Stimulated activated CD4-positive, alpha-beta T cell treated with anti-CD3 and anti-CD28 coated beads, Interleukin-1b, Interleukin-23, amount 100 ng/mL, for 4 hours (primary cell): ENCODE data around the gene COL5A1.

Experiments
- DNase-seq, 2 donors: peaks; one replicate each; pipeline ENCODE4 v3.0.0-alpha.2; 2020; ENCODE audit warnings: low read depth in 2 of 2

Gene COL5A1

DNA sequence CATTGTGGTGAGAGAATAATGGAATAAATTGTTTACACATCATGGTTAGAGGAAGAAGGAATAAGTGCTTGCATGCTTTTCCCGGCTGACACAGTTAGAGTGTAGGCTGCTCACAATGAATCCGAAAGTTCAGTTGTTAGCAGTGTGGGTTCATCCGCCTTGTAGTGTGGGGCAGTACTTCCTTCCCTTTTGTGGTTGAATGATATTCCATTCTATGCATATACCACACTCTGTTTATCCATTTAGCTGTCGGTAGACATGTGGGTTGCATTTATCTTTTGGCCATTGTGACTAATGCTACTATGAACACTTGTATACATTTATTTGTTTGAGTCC lies 84.0 kb downstream of the COL5A1 start:
- DNase-seq = no peak

GRCh38 chr9:134726026-134726721 lies 84.6 kb downstream of the COL5A1 start:
- DNase-seq = no peak

- DNase-seq = no peak
Observed at GRCh38 chr9:134726722-134727034, 85.1 kb downstream of the COL5A1 start.

GRCh38 chr9:134728021-134728795 lies 86.6 kb downstream of the COL5A1 start:
- no peak for DNase-seq

DNA sequence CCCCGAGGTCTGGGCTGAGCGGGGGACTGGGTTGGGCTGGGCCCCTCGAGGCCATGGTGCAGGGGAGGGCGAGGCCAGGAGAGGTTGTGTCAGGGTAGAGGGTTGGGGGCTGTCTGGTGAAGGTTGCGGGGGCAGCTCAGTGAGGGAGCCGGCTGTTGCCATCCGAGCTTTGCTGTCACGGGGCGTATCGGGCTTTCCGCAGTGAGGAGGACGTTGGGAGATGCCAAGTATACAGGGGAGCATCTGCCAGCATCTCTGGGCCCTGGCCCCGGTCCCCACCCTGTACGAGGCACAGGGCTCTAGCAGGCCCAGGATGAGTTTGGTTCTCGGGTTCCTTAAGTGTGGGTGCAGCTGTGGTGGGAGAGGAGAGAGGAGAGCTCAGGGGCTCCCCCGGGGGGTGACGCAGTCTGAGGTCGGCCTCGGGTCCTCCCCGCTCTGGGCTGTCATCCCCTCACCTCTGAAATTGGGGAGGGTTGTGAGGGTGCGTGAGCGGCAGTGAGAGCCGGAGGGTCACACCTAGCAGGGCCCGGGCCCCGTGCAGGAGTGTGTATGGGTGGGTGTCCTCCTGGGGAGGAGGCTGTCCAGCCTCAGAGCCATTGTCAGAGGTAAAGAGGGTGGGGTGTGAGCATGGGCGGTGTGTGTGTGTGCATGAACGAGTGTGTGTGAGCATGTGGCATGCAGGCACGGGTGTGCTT lies 87.3 kb downstream of the COL5A1 start:
- DNase-seq = no peak

DNA sequence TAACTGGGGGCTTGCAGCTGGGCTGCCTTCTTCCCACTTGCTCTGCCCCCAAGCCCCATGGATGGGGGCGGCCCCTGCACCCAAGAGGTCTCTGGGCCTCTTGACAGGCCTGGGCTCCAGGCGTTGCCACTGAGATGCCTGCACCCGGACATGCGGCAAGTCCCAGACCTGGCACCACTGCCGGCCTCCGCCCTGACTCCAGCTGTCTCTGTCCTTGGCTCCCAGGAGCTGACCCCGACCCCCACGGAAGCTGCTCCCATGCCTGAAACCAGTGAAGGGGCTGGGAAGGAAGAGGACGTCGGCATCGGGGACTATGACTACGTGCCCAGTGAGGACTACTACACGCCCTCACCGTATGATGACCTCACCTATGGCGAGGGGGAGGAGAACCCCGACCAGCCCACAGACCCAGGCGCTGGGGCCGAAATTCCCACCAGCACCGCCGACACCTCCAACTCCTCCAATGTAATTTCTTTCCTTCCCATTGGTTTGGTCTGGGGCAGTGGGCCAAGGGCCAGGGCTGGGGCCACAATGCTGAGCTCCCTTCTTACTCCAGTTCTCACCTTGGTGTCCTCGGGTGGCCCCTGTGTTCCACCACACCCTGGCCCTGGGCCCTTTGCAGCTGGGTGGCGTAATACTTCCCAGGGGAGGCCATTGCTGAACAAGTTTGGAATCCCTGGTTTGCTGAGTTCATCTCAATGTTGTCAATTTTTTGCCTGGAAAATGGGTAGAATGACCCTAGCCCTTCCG lies 88.6 kb downstream of the COL5A1 start:
- no peak for DNase-seq

DNA sequence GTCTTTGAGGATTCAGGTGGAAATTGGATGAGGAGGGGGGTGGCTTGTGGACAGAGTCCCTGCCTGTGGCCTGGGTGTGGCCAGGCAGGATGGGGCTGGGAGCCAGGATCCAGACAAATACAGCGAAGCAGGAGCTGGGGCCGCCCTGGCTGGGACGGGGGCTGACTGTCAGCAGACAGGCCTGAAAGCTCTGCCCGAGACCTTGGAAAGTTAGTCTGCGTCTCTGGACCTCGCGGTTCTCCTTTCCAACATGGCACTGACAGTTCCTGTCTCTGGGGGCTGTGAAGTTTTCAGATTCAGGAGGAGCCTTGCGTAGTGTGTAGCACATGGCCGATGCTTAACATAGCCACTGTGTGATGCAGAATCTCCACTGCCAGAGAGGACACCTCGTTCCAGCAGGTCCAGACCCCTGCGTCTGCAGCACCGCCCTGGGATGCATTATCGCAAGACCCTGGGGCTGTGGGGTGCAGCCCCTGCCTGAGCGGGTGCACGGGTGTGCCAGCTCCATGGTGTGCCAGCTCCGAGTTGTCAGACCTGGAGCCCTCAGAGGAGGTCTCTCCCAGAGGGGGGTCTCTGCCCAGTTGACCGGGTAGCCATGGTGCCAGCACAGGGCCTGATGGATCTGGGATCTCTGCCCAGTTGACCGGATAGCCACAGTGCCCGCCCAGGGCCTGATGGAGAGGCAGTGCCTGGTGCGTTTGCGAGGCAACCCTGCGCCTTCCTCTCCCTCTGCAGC lies 89.3 kb downstream of the COL5A1 start:
- no peak for DNase-seq

DNA sequence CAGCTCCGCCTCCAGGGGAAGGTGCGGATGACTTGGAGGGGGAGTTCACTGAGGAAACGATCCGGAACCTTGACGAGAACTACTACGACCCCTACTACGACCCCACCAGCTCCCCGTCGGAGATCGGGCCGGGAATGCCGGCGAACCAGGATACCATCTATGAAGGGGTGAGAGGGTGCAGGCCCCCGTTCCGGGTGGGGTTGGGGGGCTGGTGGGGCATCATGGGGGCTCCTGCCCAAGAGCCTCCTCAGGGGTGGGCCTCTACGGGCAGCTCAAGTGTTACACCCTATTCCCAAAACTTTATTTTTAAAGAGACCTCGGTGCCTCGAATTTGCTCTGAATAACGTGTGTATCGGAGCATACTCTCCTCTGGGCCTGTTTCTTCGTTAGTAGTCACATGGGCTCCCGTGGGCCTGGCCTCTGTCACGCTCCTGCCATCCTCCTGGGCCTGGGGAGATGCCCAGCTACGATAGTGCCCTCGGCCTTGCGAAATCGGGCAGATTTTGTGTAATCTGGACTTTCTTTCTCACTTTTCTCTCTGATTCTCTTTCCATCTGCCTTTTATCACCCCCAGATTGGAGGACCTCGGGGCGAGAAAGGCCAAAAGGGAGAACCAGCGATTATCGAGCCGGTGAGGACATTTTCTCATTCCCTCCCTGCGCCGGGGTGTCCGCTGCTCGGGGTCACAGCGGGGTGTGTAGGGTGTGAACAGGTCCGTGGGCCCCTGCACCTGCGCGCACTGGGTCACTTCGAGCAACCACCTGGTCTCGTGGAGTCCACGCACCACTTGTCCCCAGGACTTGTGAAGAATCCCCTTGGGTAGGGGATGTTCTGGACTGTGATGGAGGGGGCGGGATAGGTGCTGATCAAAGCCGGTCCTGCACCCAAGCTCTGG lies 90.1 kb downstream of the COL5A1 start:
- no peak for DNase-seq

GRCh38 chr9:134732392-134733110 lies 90.9 kb downstream of the COL5A1 start:
- DNase-seq = no peak

- DNase-seq = no peak
Observed at GRCh38 chr9:134733480-134734232, 92.1 kb downstream of the COL5A1 start.

DNA sequence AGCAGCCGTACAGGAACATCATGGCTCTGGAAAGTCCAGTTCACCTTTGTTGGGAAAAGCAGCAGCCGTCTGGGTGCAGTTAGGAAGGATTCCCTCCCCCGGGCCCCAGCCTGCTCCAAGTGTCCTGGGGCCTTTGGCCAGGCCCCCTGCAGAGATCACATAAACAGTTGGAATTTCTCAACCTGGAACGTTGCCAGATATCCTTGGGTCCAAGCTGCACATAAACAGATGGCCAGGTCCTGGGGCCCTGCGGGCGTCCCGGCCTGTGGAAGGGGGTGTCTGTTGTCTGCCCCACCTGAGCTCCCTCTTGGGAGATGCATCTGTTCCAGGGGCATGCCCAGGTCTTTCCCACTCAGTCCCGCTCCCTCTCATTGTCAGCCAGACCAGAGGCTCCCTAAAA lies 92.7 kb downstream of the COL5A1 start:
- no peak for DNase-seq

DNA sequence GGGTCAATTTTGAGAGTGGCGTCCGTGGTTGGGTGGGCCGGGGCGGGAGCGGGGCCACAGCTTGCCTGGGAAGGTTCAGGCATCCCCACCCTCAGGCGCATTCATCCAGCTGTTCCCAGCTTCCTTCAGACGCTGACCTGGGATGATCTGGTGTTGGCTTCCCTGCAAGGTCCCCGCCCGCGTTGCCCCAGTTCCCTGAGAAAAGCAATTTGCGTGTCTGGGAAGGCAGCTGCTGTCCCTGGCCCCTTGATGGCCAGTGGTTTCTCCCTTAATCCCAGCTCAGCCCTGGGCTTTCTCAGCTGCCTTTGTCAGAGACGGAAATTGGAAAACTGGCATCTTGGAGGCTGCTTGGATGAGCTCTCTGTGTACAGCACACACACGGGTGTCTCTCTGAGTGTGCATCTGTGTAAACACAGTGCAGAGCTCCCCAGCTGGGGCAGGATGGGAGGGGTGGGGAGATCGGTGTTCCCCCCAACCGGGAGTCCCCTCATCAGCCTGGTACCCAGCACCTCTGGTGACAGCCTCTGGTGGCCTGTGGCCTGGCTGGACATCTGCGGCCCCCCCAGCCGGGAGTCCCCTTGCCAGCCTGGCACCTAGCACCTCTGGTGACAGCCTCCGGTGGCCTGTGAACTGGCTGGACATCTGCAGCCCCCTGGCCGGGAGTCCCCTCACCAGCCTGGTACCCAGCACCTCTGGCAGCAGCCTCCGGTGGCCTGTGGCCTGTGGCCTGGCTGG lies 94.0 kb downstream of the COL5A1 start:
- no peak for DNase-seq

DNA sequence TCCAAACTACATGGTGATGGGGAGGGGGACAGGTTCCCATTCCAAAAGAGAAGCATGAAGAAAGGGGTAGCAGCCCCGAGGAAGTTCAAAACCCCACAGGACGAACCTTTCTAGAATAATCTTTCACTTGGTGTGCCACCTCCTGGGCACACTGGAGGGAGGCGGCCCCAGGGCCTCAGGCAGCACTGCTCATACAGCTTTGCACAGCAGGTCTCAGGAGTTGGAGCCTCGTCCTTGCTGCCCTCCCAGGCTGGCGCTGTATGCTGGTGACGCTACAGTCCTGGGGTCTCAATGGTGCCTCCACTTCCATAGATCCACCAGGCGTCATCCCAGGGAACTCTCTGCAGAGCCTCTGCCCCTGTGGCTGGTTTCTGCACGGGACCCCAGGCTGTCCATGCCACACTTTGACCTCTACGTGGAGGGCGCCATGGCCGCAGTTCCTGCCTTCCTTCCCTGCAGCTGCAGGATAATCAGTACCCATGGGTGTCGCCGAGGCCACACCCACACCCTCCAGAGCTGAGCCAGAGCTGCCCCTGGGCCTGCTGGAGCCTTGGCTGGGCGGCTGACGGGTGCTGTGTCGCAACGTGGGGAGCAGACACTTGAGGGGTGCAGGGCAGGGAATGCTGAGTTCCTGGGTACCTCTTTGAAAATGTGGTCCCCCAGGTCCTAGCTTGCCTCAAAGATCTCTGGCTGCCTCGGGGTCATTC lies 95.3 kb downstream of the COL5A1 start:
- no peak for DNase-seq

DNA sequence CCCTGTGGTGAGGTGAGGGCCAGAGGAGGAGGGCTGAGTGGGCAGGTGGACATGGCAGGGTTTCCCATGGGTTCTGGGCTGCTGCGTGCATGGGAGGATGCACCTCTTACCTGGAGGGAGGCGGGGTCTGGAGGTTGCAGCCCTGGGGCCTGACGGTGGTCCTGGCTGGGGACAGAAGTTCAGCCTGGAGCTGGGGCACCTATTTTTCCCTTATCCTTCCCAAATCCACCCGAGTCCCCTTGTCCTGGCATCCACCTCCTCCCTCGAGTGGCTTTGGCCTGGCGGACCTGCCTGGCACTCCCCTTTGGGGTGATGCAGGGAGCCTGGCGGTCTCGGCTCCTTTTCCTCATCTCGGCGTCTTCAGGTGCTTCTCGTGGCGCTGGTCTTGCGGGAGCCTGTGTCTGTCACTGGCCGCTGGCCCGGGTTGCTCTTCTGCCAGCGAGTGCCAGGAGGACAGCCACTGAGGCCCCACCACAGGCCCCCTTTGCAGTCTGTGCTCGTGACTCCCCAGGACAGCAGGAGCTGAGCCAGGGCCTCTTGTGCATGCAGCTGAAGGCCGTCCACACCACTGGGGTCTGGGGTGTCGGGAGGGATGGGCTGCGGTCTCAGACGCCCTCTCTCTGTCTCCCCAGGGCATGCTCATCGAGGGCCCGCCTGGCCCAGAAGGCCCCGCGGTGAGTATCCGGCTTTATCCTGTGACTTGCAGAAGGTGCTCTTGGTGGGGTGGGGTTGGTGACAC lies 96.4 kb downstream of the COL5A1 start:
- DNase-seq = no peak

GRCh38 chr9:134738869-134739659 lies 97.5 kb downstream of the COL5A1 start:
- peak; percentile 16 to 42 for DNase-seq

GRCh38 chr9:134739660-134739968 lies 98.0 kb downstream of the COL5A1 start:
- DNase-seq = no peak

DNA sequence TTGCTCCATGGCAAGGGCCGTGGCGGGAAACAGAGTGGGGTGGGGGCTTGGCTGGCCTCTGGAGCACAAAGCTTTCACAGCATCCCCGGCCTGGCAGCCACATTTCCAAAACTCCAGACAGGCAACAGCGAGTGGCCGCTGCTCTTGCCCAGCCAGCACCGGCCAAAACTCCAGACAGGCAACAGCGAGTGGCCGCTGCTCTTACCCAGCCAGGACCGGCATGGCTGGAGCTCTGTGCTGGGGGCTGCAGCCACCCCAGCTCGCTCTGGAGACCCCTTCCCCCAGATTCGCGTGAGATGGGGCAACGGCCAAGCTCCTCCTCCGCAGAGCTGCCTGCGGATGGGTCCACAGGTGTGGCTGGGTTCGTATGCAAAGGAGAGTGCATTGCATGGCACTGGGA lies 98.5 kb downstream of the COL5A1 start:
- no peak for DNase-seq
